GM12878 (cell line): Measurements from ENCODE around the gene NSMCE4A. TPM values are rescaled to one million over a fixed set of nuclear protein-coding genes. Genes with fewer than 3 reads are reported as not detected.

Experiments
- ATAC-seq: fragments of 200-7000 bp; cut with Tn5 transposase; 3 replicates; pipeline ENCODE4 v1.9.1; 2020; ENCODE audit warnings: mild to moderate bottlenecking, moderate library complexity
- BruUV-seq: library from RNA; stranded (reverse); fragments of 400-500 nt; replicated peaks from 2 replicates; lab custom pipeline; 2021; lab: Mats Ljungman, UMichigan
- CTCF ChIA-PET: fragments of 300-600 bp; sonication (Branson Sonifier 250); formaldehyde crosslinking; extraction: SDS; loops from one replicate; lab custom pipeline; 2021; ENCODE audit warnings: inconsistent platforms; lab: Yijun Ruan, JAX
- POLR2A ChIA-PET: fragments of 350-600 bp; formaldehyde crosslinking; extraction: SDS; loops from one replicate; lab custom pipeline; 2021; ENCODE audit warnings: inconsistent platforms; lab: Charles Lee
- RAD21 ChIA-PET: fragments of 300-600 bp; sonication (Branson Sonifier 250); formaldehyde crosslinking; loops from one replicate; lab custom pipeline; 2023; ENCODE audit warnings: antibody characterized with exemption; ENCODE audit not compliant: unreplicated experiment; lab: Charles Lee
- SMC1A ChIA-PET: fragments of 300-600 bp; sonication (Branson Sonifier 250); formaldehyde crosslinking; loops from one replicate; lab custom pipeline; 2023; ENCODE audit not compliant: unreplicated experiment, uncharacterized antibody; lab: Charles Lee
- DNase-seq: peaks from one replicate; pipeline ENCODE4 v3.0.0-alpha.2; 2011; ENCODE audit warnings: low read depth, low spot score
- FAIRE-seq: peaks from 3 replicates; lab custom pipeline; 2011; peaks lifted over from hg19 to GRCh38; lab: Jason Lieb, UNC
- H2AFZ ChIP-seq: 2 replicates; pipeline ENCODE4 v1.6.0; 2011; ENCODE audit warnings: low read depth, low read length, control low read depth; ENCODE audit not compliant: control insufficient read depth
- H3K27ac ChIP-seq: 2 replicates; pipeline ENCODE4 v1.5.1; 2011; ENCODE audit warnings: control low read depth; ENCODE audit not compliant: control insufficient read depth, insufficient read depth
- H3K27me3 ChIP-seq, 2 experiments: replicated peaks in 1 of 2; 2 replicates each; pipeline versions ENCODE4 v1.6.0 to v1.6.1; 2011; ENCODE audit warnings: low read length in 1 of 2; ENCODE audit not compliant: control insufficient read depth in 2 of 2, insufficient read depth in 2 of 2
- H3K36me3 ChIP-seq, 2 experiments: 2 replicates each; pipeline ENCODE4 v1.5.1; 2011; ENCODE audit warnings: low read length in 1 of 2; ENCODE audit not compliant: control insufficient read depth in 2 of 2, insufficient read depth in 2 of 2
- H3K4me1 ChIP-seq: 2 replicates; pipeline ENCODE4 v1.6.1; 2011; ENCODE audit warnings: mild to moderate bottlenecking, low read length, moderate library complexity, mixed read lengths; ENCODE audit not compliant: control insufficient read depth, insufficient read depth
- H3K4me2 ChIP-seq: 2 replicates; pipeline ENCODE4 v1.6.0; 2011; ENCODE audit warnings: control low read depth; ENCODE audit not compliant: control insufficient read depth, insufficient read depth
- H3K4me3 ChIP-seq: fragments of 200-600 bp; sonication (generic); 2 replicates; pipeline ENCODE4 v1.5.1; 2016
- H3K79me2 ChIP-seq: 2 replicates; pipeline ENCODE4 v1.6.0; 2011; ENCODE audit warnings: low read length; ENCODE audit not compliant: control insufficient read depth, insufficient read depth
- H3K9ac ChIP-seq: 2 replicates; pipeline ENCODE4 v1.8.0; 2011; ENCODE audit warnings: low read length, control low read depth, mixed read lengths; ENCODE audit not compliant: control insufficient read depth, insufficient read depth
- H3K9me3 ChIP-seq: replicated peaks from 3 replicates; pipeline ENCODE4 v1.5.1; 2011; ENCODE audit warnings: mild to moderate bottlenecking, low read length; ENCODE audit not compliant: control insufficient read depth, insufficient read depth
- H4K20me1 ChIP-seq: 2 replicates; pipeline ENCODE4 v1.6.0; 2011; ENCODE audit not compliant: control insufficient read depth, insufficient read depth
- ASH2L ChIP-seq: fragments of 300-600, 200-600 bp; sonication (generic); IDR thresholded peaks from 2 replicates; pipeline ENCODE4 v1.6.1; 2017; ENCODE audit warnings: low read depth, mild to moderate bottlenecking, borderline replicate concordance
- FOXM1 ChIP-seq: IDR thresholded peaks from 2 replicates; pipeline ENCODE4 v1.6.1; 2012; ENCODE audit warnings: low read depth, mild to moderate bottlenecking, inconsistent platforms, low read length, moderate library complexity
- MYC ChIP-seq: IDR thresholded peaks from 2 replicates; pipeline ENCODE4 v1.6.1; 2011; ENCODE audit warnings: mild to moderate bottlenecking, low read length, moderate library complexity, inconsistent platforms; ENCODE audit not compliant: insufficient read depth, insufficient replicate concordance, insufficient read length, severe bottlenecking
- NFXL1 ChIP-seq: fragments of 450-650 bp; IDR thresholded peaks from 2 replicates; pipeline ENCODE4 v1.6.1; 2017; ENCODE audit warnings: antibody characterized with exemption, mild to moderate bottlenecking, borderline replicate concordance
- POLR2AphosphoS5 ChIP-seq: IDR thresholded peaks from 2 replicates; pipeline ENCODE4 v1.6.1; 2011; ENCODE audit warnings: mild to moderate bottlenecking, low read length, inconsistent platforms
- PRDM15 ChIP-seq: fragments of 450-650 bp; formaldehyde crosslinking; IDR thresholded peaks from 2 replicates; pipeline ENCODE4 v1.4.0; 2020; ENCODE audit warnings: mild to moderate bottlenecking, moderate library complexity
- RCOR1 ChIP-seq: conservative IDR thresholded peaks from 2 replicates; pipeline ENCODE4 v1.6.1; 2012; ENCODE audit warnings: low read depth, low read length, improper control_type of control experiment
- TARDBP ChIP-seq: IDR thresholded peaks from 2 replicates; pipeline ENCODE4 v1.6.1; 2016; ENCODE audit warnings: borderline replicate concordance
- ZNF207 ChIP-seq: fragments of 450-650 bp; IDR thresholded peaks from 2 replicates; pipeline ENCODE4 v1.6.1; 2014; ENCODE audit warnings: antibody characterized with exemption, mild to moderate bottlenecking, borderline replicate concordance
- WGBS: methylation state at CpG from one replicate; pipeline ENCODE4 v1.1.6; 2016; ENCODE audit warnings: low lambda C conversion rate; ENCODE audit not compliant: insufficient replicate concordance, insufficient coverage; ENCODE audit errors: missing lambda C conversion rate; 5-methylcytosine and 5-hydroxymethylcytosine counted together
- in situ Hi-C: fragments of 300-500 bp; cut with MboI; formaldehyde crosslinking; loops from 9 replicates; pipeline ENCODE4 v1.14.3; 2018; ENCODE audit warnings: mixed read lengths
- intact Hi-C: fragments of 100-400 bp; cut with micrococcal nuclease; formaldehyde crosslinking; loops from one replicate; pipeline ENCODE4 v1.14.2; 2022; ENCODE audit not compliant: unreplicated experiment
- polyA plus RNA-seq, 11 experiments: library from polyadenylated mRNA; depleted of rRNA in 4 of 11; unstranded in 6 of 11; stranded (reverse) in 5 of 11; fragments of >200 nt; fragmentation: Nextera tagmentation in 4 of 11; fragmentation: Illumina TruSeq in 1 of 11; extraction: Ambion mirVana in 4 of 11; extraction: Trizol in 1 of 11; gene quantifications; 1 replicate in 1 of 11; 2 replicates in 10 of 11; pipeline versions ENCODE4 v1.2.1 to v1.2.3, GENCODE V29; 2011 to 2016; ENCODE audit warnings: inconsistent platforms in 2 of 11, missing spikeins in 2 of 11, low read depth in 1 of 11
- total RNA-seq, 4 experiments: library from RNA; depleted of rRNA in 3 of 4; stranded (reverse); fragments of >200 nt in 3 of 4; fragmentation: Illumina TruSeq in 1 of 4; extraction: Trizol in 1 of 4; gene quantifications; 2 replicates each; pipeline versions ENCODE4 v1.2.1 to v1.2.3, GENCODE V29; 2013 to 2021

The NSMCE4A gene
- total and polyA plus RNA-seq, 10 of the 15 experiments (the other 5 are each of a cell fraction or from before 2014, with no cell fraction given), result 14.2 to 105 (median 76.1) TPM

GRCh38 chr10:121941532-121941931, 33.5 kb downstream of the NSMCE4A start:
- RAD21 ChIA-PET, result no interaction called here
- POLR2A ChIA-PET, result no interaction called here
- no peak overlapping the region for H3K4me2 ChIP-seq
- H3K27me3 ChIP-seq, result no peaks in the 10 kb centered on the region
- 70% methylated on average over 3 of the region's 3 CpGs for WGBS
- no peaks in the 10 kb centered on the region for H3K9me3 ChIP-seq
- H3K36me3 ChIP-seq, result no peaks in the 10 kb centered on the region
- H3K27ac ChIP-seq, result no peak overlapping the region
- H3K4me1 ChIP-seq, result no peaks in the 10 kb centered on the region
- H4K20me1 ChIP-seq, result no peaks in the 10 kb centered on the region
- in situ Hi-C loops (no loop called here), intact Hi-C loops (no loop called here)
- TF ChIP-seq NFXL1 (no peak), TARDBP (no peak), ASH2L (no peak), POLR2AphosphoS5 (no peak), RCOR1 (no peak), FOXM1 (no peak), MYC (no peak), ZNF207 (no peak), PRDM15 (CRISPR knock-in tag) (no peak)
- H3K9ac ChIP-seq, result no peak overlapping the region
- SMC1A ChIA-PET, result no interaction called here
- BruUV-seq, result no TSS peak
- DNase-seq (no peak), FAIRE-seq (no peak), ATAC-seq (no peak)
- no peak overlapping the region for H3K4me3 ChIP-seq
- H2AFZ ChIP-seq, result no peak overlapping the region
- H3K79me2 ChIP-seq, result no peaks in the 10 kb centered on the region
- CTCF ChIA-PET, result no interaction called here
